Nephron progenitor cell (in vitro differentiated cells): ENCODE data around the gene IGHMBP2.

ENCODE experiments used
- DNase-seq: peaks from one replicate; pipeline ENCODE4 v3.0.0; 2021
- H3K27ac Mint-ChIP-seq: 2 replicates; pipeline ENCODE4 v1.8.0; 2021; ENCODE audit warnings: mild to moderate bottlenecking, moderate library complexity, mixed read lengths
- H3K27me3 Mint-ChIP-seq: 2 replicates; pipeline ENCODE4 v1.8.0; 2021; ENCODE audit warnings: mild to moderate bottlenecking, low read depth, mixed read lengths; ENCODE audit not compliant: poor library complexity
- H3K36me3 Mint-ChIP-seq: 2 replicates; pipeline ENCODE4 v1.8.0; 2021; ENCODE audit warnings: low read depth, mixed read lengths
- H3K4me1 Mint-ChIP-seq: 2 replicates; pipeline ENCODE4 v1.8.0; 2021; ENCODE audit warnings: mixed read lengths
- H3K4me3 Mint-ChIP-seq: 2 replicates; pipeline ENCODE4 v1.8.0; 2021; ENCODE audit warnings: mild to moderate bottlenecking, moderate library complexity, mixed read lengths
- H3K9me3 Mint-ChIP-seq: 2 replicates; pipeline ENCODE4 v1.8.0; 2021; ENCODE audit warnings: mild to moderate bottlenecking, moderate library complexity, mixed read lengths
- TF ChIP-seq, protein P1 (sequence below): fragments of 200-600 bp; sonication (generic); IDR thresholded peaks from 2 replicates; pipeline ENCODE4 v1.5.0; 2021; ENCODE audit warnings: antibody characterized with exemption

IGHMBP2 gene

GRCh38 chr11:68939583-68940555 is 36.2 kb downstream of the IGHMBP2 start:
- no peaks in the 10 kb centered on the region for H3K36me3 Mint-ChIP-seq
- H3K27ac Mint-ChIP-seq: no peak overlapping the region
- no peaks in the 10 kb centered on the region for H3K9me3 Mint-ChIP-seq
- TF ChIP-seq, protein P1, sequence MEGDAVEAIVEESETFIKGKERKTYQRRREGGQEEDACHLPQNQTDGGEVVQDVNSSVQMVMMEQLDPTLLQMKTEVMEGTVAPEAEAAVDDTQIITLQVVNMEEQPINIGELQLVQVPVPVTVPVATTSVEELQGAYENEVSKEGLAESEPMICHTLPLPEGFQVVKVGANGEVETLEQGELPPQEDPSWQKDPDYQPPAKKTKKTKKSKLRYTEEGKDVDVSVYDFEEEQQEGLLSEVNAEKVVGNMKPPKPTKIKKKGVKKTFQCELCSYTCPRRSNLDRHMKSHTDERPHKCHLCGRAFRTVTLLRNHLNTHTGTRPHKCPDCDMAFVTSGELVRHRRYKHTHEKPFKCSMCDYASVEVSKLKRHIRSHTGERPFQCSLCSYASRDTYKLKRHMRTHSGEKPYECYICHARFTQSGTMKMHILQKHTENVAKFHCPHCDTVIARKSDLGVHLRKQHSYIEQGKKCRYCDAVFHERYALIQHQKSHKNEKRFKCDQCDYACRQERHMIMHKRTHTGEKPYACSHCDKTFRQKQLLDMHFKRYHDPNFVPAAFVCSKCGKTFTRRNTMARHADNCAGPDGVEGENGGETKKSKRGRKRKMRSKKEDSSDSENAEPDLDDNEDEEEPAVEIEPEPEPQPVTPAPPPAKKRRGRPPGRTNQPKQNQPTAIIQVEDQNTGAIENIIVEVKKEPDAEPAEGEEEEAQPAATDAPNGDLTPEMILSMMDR: no peak
- no peak for DNase-seq
- H3K4me3 Mint-ChIP-seq: no peak overlapping the region
- no peaks in the 10 kb centered on the region for H3K27me3 Mint-ChIP-seq
- H3K4me1 Mint-ChIP-seq: no peaks in the 10 kb centered on the region

DNA sequence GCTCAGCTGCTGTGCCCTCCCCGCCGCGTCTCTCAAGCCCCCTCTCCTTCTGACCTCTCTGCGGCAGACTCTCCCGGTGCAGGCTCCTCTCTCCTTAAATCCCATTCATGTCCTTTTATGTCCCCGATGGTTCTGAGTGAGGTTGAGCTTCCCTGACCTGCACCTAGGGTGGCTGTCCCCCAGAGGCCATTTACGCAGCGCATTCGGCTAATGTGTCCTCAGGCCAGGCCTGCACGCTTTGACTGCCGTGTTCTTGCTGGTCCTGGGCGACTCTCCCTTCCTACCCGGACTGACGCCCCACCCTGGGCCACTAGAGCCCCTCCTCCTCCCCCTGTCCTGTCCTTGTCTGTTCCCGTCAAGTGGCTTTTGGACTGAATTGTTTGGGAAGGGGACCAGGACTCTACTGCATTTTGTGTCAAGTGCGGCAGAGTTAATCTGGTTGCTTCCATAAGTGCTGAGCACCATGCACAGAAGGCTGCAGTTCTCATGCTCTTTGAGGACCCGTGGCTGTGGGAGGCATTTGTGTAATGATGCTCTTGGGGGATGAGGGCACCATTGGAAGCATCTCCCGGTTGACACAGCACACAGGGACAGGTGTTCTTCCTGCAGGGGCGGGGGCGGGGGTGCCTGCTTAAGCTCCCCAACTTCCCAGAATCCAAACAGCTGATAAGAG is 37.1 kb downstream of the IGHMBP2 start:
- no peak for DNase-seq
- Mint-ChIP-seq H3K27me3 (no peaks in the 10 kb centered on the region), H3K4me1 (peaks cover 3% of the 10 kb centered on the region), H3K27ac (no peak overlapping the region), H3K4me3 (no peak overlapping the region), H3K9me3 (no peaks in the 10 kb centered on the region), H3K36me3 (no peaks in the 10 kb centered on the region)
- TF ChIP-seq, protein P1: no peak

DNA sequence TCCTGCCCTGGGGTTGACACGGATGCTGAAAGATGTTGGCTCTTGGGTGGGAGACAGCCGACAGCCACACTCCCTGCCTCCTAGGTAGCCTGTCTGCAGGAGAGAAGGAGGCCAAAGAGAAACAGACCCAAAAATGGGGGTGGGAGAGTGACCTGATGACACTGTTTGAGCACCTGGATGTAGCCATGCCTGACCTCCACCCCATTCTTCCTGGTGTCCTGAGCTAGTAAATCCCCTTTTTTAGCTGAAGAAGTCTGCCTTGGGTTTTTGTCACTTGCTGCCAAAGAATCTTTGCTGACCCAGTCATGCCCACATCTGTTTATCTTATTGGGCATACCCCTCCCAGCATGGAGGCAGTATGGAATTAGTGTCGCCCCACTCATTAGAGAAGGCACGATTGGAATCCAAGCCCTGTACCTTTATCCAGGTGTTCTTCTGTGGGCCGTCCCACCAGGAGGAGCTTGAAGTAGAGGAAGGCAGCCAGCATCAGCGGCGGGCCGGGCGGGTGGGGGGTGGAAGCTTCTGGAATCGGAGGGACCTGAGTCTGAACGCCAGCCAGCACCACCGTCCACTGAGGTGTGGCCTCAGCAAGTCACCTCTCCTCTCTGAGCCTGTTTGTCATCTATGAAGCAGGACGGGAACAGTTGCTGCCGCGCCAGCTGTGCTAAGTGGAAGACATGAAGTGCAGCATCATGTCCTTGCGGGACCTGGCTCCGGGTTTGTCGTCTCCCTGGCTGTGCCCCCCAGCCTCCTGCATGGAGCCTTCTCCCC is 37.8 kb downstream of the IGHMBP2 start:
- no peaks in the 10 kb centered on the region for H3K27me3 Mint-ChIP-seq
- no peak overlapping the region for H3K4me3 Mint-ChIP-seq
- H3K27ac Mint-ChIP-seq: no peak overlapping the region
- peaks cover 6% of the 10 kb centered on the region for H3K4me1 Mint-ChIP-seq
- H3K9me3 Mint-ChIP-seq: no peaks in the 10 kb centered on the region
- H3K36me3 Mint-ChIP-seq: no peaks in the 10 kb centered on the region
- TF ChIP-seq, protein P1: no peak
- no peak for DNase-seq

GRCh38 chr11:68942095-68942620 is 38.5 kb downstream of the IGHMBP2 start:
- Mint-ChIP-seq H3K27ac (no peak overlapping the region), H3K36me3 (no peaks in the 10 kb centered on the region), H3K4me3 (no peak overlapping the region)

GRCh38 chr11:68942751-68943271 is 39.1 kb downstream of the IGHMBP2 start:
- Mint-ChIP-seq H3K4me1 (peaks cover 6% of the 10 kb centered on the region), H3K27ac (no peak overlapping the region), H3K36me3 (no peaks in the 10 kb centered on the region), H3K9me3 (no peaks in the 10 kb centered on the region), H3K27me3 (peaks cover 1% of the 10 kb centered on the region), H3K4me3 (no peak overlapping the region)
- DNase-seq: no peak
- TF ChIP-seq, protein P1: no peak

More at GRCh38 chr11:68942095-68942620, 38.5 kb downstream of the IGHMBP2 start:
- Mint-ChIP-seq H3K9me3 (no peaks in the 10 kb centered on the region), H3K4me1 (peaks cover 6% of the 10 kb centered on the region), H3K27me3 (no peaks in the 10 kb centered on the region)
- TF ChIP-seq, protein P1: no peak
- no peak for DNase-seq
